ENCODE measurements around the gene GABRE.

GABRE gene

GRCh38 chrX:151974336-151975227, at the start of gene GABRE:
GABRE (minus strand) TSS chrX:151974676; CDS start chrX:151974625, 51 bp downstream.
- DNase-seq (ENCODE audit: low read depth in 1 of 2, low spot score in 1 of 2) = no peak

- DNase-seq (ENCODE audit: low read depth in 1 of 2, low spot score in 1 of 2) = no peak
Observed at GRCh38 chrX:152020888-152021287, 46.4 kb upstream of the GABRE start.

GRCh38 chrX:151999813-152000212, 25.3 kb upstream of the GABRE start:
- no peak for DNase-seq (ENCODE audit: low read depth in 1 of 2, low spot score in 1 of 2)

GRCh38 chrX:151997539-151997938, 23.1 kb upstream of the GABRE start:
- no peak for DNase-seq (ENCODE audit: low read depth in 1 of 2, low spot score in 1 of 2)

- DNase-seq (ENCODE audit: low read depth in 1 of 2, low spot score in 1 of 2) = no peak
Observed at GRCh38 chrX:151996347-151996746, 21.9 kb upstream of the GABRE start.

GRCh38 chrX:151994476-151994875, 20.0 kb upstream of the GABRE start:
- no peak for DNase-seq (ENCODE audit: low read depth in 1 of 2, low spot score in 1 of 2)

GRCh38 chrX:151988706-151989299, 14.3 kb upstream of the GABRE start:
- DNase-seq (ENCODE audit: low read depth in 1 of 2, low spot score in 1 of 2) = no peak

GRCh38 chrX:151987108-151987507, 12.6 kb upstream of the GABRE start:
- no peak for DNase-seq (ENCODE audit: low read depth in 1 of 2, low spot score in 1 of 2)

- no peak for DNase-seq (ENCODE audit: low read depth in 1 of 2, low spot score in 1 of 2)
Observed at GRCh38 chrX:151985955-151986354, 11.5 kb upstream of the GABRE start.

- DNase-seq (ENCODE audit: low read depth in 1 of 2, low spot score in 1 of 2) = no peak
Observed at GRCh38 chrX:151985531-151985930, 11.1 kb upstream of the GABRE start.

- no peak for DNase-seq (ENCODE audit: low read depth in 1 of 2, low spot score in 1 of 2)
Observed at GRCh38 chrX:151984902-151985301, 10.4 kb upstream of the GABRE start.

GRCh38 chrX:151984328-151984727, 9.9 kb upstream of the GABRE start:
- no peak for DNase-seq (ENCODE audit: low read depth in 1 of 2, low spot score in 1 of 2)

- DNase-seq (ENCODE audit: low read depth in 1 of 2, low spot score in 1 of 2) = no peak
Observed at GRCh38 chrX:151983186-151983585, 8.7 kb upstream of the GABRE start.

GRCh38 chrX:151982222-151982621, 7.7 kb upstream of the GABRE start:
- no peak for DNase-seq (ENCODE audit: low read depth in 1 of 2, low spot score in 1 of 2)

GRCh38 chrX:151981129-151981528, 6.7 kb upstream of the GABRE start:
- no peak for DNase-seq (ENCODE audit: low read depth in 1 of 2, low spot score in 1 of 2)

GRCh38 chrX:151977923-151978322, 3.4 kb upstream of the GABRE start:
- DNase-seq (ENCODE audit: low read depth in 1 of 2, low spot score in 1 of 2) = no peak

GRCh38 chrX:151977009-151977408, 2.5 kb upstream of the GABRE start:
- DNase-seq (ENCODE audit: low read depth in 1 of 2, low spot score in 1 of 2) = no peak

- DNase-seq (ENCODE audit: low read depth in 1 of 2, low spot score in 1 of 2) = no peak
Observed at GRCh38 chrX:151975736-151976275, 1.3 kb upstream of the GABRE start.

- no peak for DNase-seq (ENCODE audit: low read depth in 1 of 2, low spot score in 1 of 2)
Observed at GRCh38 chrX:151975228-151975593, 735 bp upstream of the GABRE start.

GRCh38 chrX:151973851-151974335, 583 bp downstream of the GABRE start:
- no peak for DNase-seq (ENCODE audit: low read depth in 1 of 2, low spot score in 1 of 2)

- DNase-seq (ENCODE audit: low read depth in 1 of 2, low spot score in 1 of 2) = no peak
Observed at GRCh38 chrX:151973060-151973661, 1.3 kb downstream of the GABRE start.

- DNase-seq (ENCODE audit: low read depth in 1 of 2, low spot score in 1 of 2) = no peak
Observed at GRCh38 chrX:151970661-151971060, 3.8 kb downstream of the GABRE start.

Measured in stimulated activated CD4-positive, alpha-beta T cell treated with anti-CD3 and anti-CD28 coated beads, Interleukin-15, amount 100 ng/mL, for 1 hour (primary cell).